ENCODE measurements around the gene ABHD14A. TPM values are rescaled to one million over a fixed set of nuclear protein-coding genes. Genes with fewer than 3 reads are reported as not detected.
A peak's percentile ranks its signal among the peaks of the same experiment; 100 is the strongest.

The ABHD14A gene
- total RNA-seq, 6 experiments from 2014 or later, result 8.3 to 22.2 (median 15.1) TPM

GRCh38 chr3:51949121-51949520 lies 25.7 kb upstream of the ABHD14A start:
- WGBS (ENCODE audit: insufficient coverage, low coverage, low lambda C conversion rate, missing lambda C conversion rate), result 100% methylated on average over 2 of the region's 5 CpGs
- Histone ChIP-seq H3K4me3 (no peak overlapping the region), H3K27ac (no peak overlapping the region), H3K4me1 (no peaks in the 10 kb centered on the region), H3K9me3 (no peaks in the 10 kb centered on the region), H3K27me3 (no peaks in the 10 kb centered on the region), H3K36me3 (peaks cover 0 to 7% (median 0%) of the 10 kb centered on the region in 4 donors)
- peak in 2 of 3 donors; percentile 15 to 28 for DNase-seq
- intact Hi-C loops (cut with DNase I), result no loop called here
- no peak for ATAC-seq
- TF ChIP-seq CTCF (IDR thresholded peaks at IDR 0.05) (no peak), POLR2A (IDR thresholded peaks at IDR 0.05) (no peak)

GRCh38 chr3:51950899-51951298 lies 24.0 kb upstream of the ABHD14A start:
- intact Hi-C loops (cut with DNase I), result no loop called here
- Histone ChIP-seq H3K27ac (no peak overlapping the region), H3K4me3 (no peak overlapping the region), H3K9me3 (no peaks in the 10 kb centered on the region), H3K27me3 (no peaks in the 10 kb centered on the region), H3K36me3 (peaks cover 0 to 4% (median 0%) of the 10 kb centered on the region in 4 donors), H3K4me1 (peaks cover 0 to 4% (median 0%) of the 10 kb centered on the region in 4 donors)
- WGBS (ENCODE audit: insufficient coverage, low coverage, low lambda C conversion rate, missing lambda C conversion rate), result no CpG with 5 or more reads among the region's 2 CpGs
- no peak for DNase-seq
- no peak for TF ChIP-seq CTCF (IDR thresholded peaks at IDR 0.05)
- no peak for TF ChIP-seq POLR2A (IDR thresholded peaks at IDR 0.05)
- ATAC-seq, result no peak

GRCh38 chr3:51953445-51953844 lies 21.4 kb upstream of the ABHD14A start:
- Histone ChIP-seq H3K36me3 (peaks cover 0 to 4% (median 0%) of the 10 kb centered on the region in 4 donors), H3K27me3 (no peaks in the 10 kb centered on the region), H3K4me1 (peaks cover 0 to 12% (median 2%) of the 10 kb centered on the region in 4 donors), H3K27ac (no peak overlapping the region), H3K4me3 (no peak overlapping the region), H3K9me3 (no peaks in the 10 kb centered on the region)
- ATAC-seq (no peak), DNase-seq (no peak)
- intact Hi-C loops (cut with DNase I), result no loop called here
- 34% methylated on average over 3 of the region's 3 CpGs for WGBS (ENCODE audit: insufficient coverage, low coverage, low lambda C conversion rate, missing lambda C conversion rate)
- no peak for TF ChIP-seq CTCF (IDR thresholded peaks at IDR 0.05)

- ATAC-seq, result no peak
- Histone ChIP-seq H3K4me1 (peaks cover 0 to 14% (median 2%) of the 10 kb centered on the region in 4 donors), H3K4me3 (no peak overlapping the region), H3K9me3 (no peaks in the 10 kb centered on the region), H3K36me3 (no peaks in the 10 kb centered on the region), H3K27ac (no peak overlapping the region), H3K27me3 (no peaks in the 10 kb centered on the region)
- intact Hi-C loops (cut with DNase I), result no loop called here
- DNase-seq, result no peak
- no peak for TF ChIP-seq POLR2A (IDR thresholded peaks at IDR 0.05)
- no peak for TF ChIP-seq CTCF (IDR thresholded peaks at IDR 0.05)
- 75% methylated on average over 6 of the region's 6 CpGs for WGBS (ENCODE audit: insufficient coverage, low coverage, low lambda C conversion rate, missing lambda C conversion rate)
Measured at GRCh38 chr3:51954105-51954504, 20.8 kb upstream of the ABHD14A start.

GRCh38 chr3:51954713-51955112 lies 20.2 kb upstream of the ABHD14A start:
- intact Hi-C loops (cut with DNase I), result no loop called here
- no peak for DNase-seq

More at GRCh38 chr3:51954713-51955112, 20.2 kb upstream of the ABHD14A start:
- H3K9me3 ChIP-seq, result no peaks in the 10 kb centered on the region
- no peak overlapping the region for H3K27ac ChIP-seq
- 15% methylated on average over 1 of the region's 1 CpG for WGBS (ENCODE audit: insufficient coverage, low coverage, low lambda C conversion rate, missing lambda C conversion rate)
- TF ChIP-seq CTCF (IDR thresholded peaks at IDR 0.05), result no peak
- TF ChIP-seq POLR2A (IDR thresholded peaks at IDR 0.05), result no peak
- no peak for ATAC-seq
- peaks cover 0 to 19% (median 2%) of the 10 kb centered on the region in 4 donors for H3K4me1 ChIP-seq
- no peaks in the 10 kb centered on the region for H3K27me3 ChIP-seq
- no peak overlapping the region for H3K4me3 ChIP-seq
- no peaks in the 10 kb centered on the region for H3K36me3 ChIP-seq
